CD4-positive, alpha-beta T cell treated with Interleukin-4 for 1 hour (primary cell): Measurements from ENCODE around the gene MMP1.

ENCODE experiments used
- DNase-seq, 2 donors: peaks; one replicate each; pipeline ENCODE4 v3.0.0-alpha.2; 2020 to 2022

Gene MMP1

DNA sequence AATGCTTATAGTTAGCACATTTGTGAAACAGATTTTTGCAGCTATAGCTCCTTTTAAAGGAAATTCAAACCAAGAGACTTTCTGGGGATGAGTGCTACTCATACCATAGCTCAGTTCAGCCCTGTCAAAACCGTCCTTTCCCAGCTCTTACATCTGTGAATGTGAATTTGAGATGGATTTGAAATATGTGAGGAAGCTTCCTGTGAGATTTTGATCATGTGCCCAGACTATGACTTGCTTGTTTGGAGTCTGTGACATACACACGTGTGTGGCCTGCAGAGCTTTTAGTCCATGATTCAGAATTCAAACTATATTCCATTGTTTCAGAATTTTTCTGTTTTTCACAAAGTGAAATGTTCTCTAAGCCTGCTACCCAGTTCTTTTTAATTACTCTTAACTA lies 4.4 kb upstream of the MMP1 start:
- DNase-seq: no peak

DNA sequence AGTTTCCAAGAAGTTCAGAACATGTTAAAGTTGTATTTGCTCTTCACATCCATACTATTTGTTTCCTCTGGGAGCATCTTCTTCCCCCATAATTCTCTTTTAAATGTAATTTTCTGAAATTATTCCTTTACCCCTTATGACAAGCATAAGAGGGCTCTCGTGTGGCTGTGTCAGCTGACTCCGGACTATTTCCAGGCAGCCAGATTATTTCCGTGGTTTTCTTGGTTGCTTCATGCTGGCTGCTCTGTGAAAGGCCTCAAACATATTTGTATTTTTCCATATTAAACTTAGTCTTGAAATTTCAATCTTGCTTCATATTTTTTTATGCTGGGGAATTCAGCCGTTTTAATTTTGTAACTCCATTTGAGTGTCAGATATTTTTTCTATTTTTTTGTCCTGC lies 2.8 kb upstream of the MMP1 start:
- DNase-seq: no peak

DNA sequence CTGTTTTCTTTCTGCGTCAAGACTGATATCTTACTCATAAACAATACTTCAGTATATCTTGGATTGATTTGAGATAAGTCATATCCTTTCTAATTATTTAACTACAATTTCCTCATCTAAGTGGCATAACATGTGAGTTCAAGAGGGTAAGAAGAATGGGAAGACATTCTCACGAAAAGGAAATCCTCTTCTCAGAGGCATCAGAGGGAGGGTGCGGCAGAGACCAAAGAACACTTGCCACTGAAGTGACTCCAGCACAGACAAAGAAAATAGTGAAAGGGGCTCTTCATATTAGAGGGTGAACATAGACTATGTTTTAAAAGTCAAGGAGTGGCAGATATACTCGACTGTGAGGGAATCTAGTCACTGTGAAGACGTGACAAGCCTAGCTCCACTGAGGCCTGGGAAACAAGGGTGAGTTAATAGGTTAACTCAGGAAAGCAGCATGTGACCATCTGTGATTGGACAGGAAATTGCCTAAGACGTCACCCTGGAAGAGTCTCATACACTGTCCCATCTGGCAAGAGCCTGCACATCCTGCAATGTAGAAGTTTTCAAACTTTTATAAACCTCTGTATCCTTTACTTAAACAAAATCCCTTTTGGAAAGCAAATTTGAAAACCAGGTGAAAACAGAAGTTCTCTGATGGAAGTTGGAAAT lies 1.9 kb upstream of the MMP1 start:
- DNase-seq: no peak

DNA sequence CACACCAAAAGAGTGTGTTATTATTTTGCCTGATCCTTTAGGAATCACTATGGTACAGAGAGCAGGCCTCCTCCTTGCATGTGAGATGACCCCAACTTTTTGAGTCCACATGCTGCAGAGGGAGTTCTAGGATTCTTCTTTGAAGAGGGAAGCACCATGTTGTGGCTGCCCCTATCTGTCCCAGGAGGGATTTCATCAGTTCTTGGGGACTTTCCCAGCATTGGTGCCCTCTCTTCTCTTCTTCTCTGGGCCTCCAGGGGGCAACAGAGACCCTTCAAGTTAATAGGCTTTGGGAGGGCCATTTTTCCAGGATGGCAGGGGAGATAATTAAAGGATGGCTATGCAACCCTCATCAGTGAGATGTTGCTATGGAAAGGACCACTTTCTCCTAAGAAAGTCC lies 3.6 kb downstream of the MMP1 start:
- DNase-seq: no peak

DNA sequence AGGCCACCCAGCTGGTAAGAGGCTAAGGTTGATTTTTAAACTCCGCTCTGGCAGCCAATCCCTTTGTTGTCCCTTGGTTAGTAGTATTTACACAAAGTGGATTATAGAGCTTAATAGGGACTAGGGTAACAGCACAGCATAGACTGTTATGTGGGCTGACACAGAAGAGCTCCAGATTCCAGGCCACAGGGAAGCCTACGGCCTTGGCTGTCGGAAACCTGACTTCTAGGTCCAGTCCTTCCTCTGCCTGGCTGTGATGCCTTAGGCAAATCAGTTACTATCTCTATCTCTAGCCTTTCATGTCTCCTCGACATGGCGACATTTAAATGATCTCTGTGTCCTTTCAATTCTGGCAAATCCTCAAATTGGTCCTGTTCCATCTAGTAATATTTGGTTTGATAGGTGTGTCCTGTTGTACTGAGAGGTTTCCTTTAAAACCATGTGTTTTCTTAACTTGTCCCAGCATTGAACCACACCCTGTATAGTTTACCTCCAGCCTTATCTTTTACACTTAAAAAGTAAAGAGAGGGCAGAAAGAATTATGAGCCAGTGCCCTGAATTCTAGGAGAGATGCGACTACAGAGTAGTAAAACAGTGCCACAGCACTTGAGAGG lies 4.2 kb downstream of the MMP1 start:
- DNase-seq: no peak

DNA sequence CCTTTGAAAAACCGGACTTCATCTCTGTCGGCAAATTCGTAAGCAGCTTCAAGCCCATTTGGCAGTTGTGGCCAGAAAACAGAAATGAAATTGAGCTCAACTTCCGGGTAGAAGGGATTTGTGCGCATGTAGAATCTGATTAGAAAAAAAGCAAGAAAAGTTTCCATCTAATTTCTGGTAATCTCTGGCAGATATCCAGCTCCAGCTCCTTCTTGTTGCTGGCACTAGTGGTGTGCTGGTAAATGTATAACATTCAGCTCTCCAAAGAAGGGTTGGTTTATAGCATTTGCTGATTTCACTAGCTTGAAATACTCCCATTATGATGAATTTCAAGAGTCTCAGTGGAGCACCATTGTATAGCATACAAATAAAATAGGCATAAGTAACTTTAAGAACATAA lies 5.4 kb downstream of the MMP1 start:
- no peak for DNase-seq

DNA sequence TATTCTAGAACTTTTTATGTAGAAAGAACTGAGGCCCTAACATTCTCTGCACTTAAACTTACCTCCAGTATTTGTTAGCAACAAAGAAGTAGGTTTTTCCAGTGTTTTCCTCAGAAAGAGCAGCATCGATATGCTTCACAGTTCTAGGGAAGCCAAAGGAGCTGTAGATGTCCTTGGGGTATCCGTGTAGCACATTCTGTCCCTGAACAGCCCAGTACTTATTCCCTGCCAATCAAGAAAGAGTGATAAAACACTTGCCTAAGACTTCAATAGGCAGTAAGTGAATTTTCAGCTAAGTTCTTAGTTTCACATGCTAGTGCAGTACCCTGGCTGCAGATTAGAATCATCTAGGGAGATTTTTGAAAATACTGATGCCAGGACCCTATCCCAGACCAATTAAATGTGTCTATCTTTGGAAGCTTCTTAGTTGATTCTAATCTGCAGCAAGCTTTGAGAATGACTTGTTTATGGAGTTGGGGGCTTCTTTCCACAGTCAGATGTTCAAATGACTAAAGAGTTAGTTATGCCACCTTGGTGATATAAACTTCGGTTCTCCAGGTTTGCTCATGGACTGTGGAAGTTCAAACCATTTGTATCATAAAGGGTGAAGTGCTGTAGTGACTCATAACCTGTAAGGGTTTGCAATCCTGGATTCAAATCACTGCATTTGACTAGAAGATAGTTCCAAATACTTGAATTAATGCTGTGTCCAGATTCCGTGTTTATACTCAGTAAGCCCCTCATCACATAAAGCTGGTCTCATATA lies 6.5 kb downstream of the MMP1 start:
- DNase-seq: no peak

DNA sequence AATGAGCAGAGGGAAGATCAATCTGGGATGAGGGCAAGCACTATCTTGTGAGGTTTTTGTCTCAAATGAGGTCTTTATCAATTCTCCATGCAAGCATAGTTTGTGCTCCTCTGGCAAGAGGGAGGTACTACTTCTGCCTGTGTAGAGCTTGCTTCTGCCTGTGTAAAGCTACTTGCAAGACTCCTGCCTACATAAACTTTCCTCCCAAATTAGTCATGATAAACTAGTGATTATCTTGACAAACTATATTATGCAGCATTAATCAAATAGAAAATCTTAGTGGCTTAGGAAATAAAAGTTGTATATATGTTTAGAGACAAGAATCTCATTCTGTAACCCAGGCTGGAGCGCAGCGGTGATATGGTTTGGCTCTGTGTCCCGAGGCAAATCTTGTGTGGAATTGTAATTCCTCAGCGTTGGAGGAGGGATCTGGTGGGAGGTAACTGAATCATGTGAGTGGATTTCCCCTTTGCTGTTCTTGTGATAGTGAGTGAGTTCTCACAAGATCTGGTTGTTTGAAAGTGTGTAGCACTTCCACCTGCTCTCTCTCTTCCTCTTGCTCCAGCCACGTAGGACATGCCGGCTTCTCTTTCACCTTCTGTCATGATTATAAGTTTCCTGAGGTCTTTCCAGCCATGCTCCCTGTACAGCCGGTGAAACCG lies 9.5 kb downstream of the MMP1 start:
- DNase-seq: no peak

DNA sequence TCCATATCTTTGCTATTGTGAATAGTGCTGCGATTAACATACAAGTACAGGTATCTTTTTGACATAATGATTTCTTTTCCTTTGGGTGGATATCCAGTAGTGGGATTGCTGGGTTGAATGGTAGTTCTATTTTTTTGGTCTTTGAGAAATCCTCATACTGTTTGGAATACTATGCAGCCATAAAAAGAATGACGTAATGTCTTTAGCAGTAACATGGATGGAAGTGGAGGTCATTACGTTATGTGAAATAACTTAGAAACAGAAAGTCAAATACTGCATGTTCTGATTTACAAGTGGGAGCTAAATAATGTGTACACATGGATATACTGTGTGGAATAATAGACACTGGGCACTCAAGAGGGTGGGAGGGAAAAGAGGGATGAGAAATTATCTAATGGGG lies 13.6 kb downstream of the MMP1 start:
- DNase-seq: no peak

DNA sequence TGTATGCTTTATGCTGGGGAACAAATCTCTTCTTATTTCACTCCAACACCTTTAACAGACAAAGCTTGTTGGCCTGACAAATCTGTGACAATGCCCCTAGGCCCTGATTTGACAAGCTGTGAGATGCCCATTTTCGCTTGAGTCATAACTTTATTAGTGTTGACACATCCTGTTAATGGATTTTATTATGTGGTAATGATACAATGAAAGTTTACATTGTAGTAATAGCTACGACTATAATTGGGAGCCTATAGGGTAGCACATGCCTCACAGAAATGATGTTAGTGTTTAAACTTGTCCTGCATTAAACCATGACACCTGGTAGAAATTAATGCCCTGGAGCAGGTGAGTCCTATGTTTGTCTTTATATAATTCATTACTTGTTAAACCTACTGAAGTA lies 14.2 kb downstream of the MMP1 start:
- DNase-seq: no peak

DNA sequence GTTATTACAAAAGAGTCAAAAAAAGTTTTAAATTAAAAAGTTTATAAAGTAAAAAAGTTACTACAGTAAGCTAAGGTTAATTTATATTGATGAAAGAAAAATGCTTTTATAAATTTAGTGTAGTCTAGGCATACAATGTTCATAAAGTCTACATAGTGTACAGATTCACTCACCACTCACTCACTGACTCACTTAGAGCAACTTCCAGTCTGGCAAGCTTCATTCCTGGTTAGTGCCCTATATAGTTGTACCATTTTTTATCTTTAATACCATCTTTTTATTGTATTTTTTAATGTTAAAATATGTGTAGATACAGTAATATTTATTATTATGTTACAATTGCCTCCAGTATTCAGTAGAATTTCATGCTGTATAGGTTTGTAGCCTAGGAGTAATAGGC lies 14.9 kb downstream of the MMP1 start:
- no peak for DNase-seq

DNA sequence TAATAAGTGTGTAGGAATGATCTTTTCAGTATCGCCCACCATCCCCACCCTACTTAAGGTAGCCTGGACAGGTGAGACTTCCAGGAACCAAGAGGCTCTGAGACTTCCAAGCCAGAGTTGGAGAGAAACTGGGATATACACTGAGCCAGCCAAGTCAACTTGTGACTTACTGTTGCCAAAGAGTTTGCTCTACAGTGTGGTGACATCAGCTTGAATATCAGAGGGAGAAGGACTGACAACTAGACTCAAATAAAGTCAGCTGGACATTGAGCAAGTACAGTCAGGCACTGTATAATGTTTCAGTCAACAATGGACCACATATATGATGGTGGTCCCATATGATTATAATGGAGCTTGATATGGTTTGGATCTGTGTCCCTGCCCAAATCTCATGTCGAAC lies 16.3 kb downstream of the MMP1 start:
- no peak for DNase-seq

DNA sequence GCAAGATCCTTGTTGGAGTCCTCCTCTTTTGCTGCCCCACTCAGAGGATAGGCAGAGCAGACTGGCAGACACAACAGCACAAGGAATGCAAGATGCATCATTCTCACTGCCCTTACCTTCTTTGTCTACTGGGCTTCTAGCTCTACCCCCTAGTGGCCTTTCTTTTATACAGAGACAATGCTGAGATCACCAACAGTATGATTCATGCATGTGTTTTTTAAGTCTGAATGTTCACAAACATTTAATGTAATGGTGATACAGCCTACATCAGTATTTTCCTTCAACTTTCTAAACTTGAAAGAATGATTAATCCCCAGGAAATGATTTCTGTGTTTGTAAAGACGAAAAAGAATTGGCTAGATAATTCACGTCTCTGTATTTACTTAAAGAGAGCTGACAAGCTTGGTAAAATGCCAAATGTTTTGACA lies 17.5 kb downstream of the MMP1 start, which contains the start of gene MMP10:
Gene MMP10 (minus strand): TSS at position 138 of the 428 bp plus-strand sequence. CDS start 37 bp downstream, at position 101.
- DNase-seq: no peak

DNA sequence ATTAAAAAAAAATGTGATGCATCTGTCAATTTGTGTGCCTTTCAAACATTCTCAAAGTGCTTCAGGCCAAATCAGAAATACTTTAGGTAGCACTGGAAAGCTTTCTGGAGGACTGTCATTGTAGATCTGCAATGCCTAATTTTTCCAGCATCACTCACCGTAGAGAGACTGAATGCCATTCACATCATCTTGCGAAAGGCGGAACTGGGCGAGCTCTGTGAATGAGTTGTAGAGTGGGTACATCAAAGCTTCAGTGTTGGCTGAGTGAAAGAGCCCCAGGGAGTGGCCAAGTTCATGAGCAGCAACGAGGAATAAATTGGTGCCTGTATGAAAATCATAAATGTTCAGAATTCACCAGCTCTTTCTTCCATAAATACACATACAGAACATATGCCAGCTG lies 21.5 kb downstream of the MMP1 start:
- DNase-seq: no peak

DNA sequence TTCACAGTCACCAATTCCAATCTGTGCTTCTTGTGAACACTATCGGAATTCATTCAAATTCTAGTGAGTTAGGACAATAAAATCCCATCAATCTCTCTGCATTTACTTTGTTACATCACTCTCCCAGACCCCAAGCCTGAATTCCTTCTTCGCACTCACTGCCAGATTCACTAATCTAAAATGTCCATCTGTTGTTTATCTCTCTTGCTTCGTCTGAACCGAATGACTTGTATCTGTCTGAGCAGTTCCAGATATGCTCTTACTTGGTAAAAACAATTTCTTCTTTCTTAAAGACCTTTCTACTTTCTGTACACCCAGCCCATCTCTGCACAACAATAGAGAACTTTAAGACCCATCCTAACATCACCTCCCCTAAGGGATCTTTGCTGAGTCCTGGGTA lies 24.6 kb downstream of the MMP1 start:
- DNase-seq: no peak

DNA sequence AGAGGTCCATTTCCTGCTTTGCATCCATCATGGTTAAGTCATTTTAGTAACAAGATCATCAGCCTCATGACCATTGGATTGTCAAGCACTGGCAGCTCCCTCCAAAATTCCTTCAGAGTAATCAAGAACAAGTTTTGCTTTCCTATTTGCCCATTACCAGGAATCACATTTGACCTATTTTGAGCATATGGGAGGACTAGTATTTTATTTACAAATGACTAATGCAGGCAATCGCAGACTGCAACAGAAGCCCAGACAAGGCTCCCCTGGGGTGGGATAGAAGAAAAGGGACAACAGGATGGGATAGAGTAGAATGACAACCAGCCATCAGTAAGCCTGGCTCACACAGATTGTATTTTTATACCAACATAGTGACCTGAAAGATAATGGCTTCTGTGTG lies 26.6 kb downstream of the MMP1 start:
- DNase-seq: no peak

DNA sequence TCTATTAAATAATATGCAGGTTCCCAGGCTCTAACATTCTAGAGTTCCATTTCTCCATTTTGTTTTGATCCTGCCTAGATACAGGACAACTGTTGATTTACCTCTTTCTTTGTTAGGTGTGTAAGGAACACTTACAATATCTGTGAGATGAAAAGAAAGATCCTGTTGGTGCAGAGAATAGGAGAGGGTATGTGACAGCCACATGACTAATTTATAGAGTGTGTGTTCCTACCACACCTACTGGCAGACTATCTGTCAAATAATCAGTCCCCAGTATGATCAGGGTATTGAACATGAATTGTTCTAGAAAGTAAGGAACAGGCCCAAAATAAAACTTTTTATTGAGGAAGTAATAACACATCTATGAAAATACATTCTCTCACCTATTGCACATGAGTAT lies 27.8 kb downstream of the MMP1 start:
- no peak for DNase-seq

DNA sequence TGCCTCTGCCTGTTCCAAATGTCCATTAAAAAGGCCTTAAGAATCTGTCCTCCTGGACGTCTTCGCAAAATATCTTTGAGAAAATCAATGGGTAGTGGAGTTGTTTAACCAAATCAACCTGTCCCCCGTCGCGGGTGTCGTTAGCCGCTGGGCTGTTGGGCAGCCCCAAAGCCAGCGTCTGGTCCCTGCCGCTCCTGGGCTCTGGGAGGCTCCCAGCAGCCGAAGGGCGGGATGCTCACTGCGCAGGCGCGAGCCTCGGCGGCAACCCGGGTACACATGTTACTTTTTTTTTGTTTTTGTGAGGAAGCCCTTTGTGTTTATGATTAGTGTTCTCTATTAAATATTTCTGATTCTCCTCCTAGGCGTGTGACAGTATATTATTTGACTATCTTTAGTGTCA lies 30.2 kb downstream of the MMP1 start:
- no peak for DNase-seq

DNA sequence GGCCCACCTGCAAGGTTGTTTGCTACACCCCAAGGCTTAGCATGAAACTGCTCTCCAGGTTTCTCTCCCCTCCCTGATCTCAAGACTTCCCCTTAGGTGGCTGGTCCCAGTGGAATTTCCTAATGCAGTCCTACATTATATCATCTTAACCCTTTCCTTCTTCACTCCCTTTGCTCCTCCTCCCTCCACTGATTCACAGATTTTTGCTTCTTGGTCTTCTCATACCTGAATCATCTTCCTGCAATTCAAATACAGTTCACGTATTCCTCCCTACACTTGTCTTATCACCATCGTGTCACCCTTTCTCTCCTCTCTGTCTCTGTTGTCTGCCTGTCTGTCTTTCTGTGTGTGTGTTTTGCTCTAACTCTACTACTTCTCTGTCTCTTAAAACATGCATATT lies 34.5 kb downstream of the MMP1 start:
- no peak for DNase-seq

DNA sequence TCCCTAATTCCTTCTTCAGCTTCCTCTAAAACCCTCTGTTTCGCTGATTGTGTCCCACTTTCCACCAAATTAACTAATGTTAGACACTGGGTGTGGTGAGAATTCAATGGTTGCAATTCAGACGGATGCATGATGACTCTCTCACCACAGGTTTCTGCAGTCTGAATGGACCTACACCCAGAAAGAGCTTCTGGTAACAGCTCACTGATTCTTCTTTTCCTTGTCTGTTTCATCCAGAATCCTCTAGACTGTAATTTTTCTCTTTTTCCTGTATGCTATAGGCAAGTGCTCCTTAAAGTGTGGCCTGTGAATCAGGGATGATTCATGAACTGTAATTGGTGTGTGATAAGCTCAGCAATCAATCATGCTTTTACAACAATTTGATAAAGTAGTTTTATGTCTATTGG lies 35.6 kb downstream of the MMP1 start:
- DNase-seq: no peak

DNA sequence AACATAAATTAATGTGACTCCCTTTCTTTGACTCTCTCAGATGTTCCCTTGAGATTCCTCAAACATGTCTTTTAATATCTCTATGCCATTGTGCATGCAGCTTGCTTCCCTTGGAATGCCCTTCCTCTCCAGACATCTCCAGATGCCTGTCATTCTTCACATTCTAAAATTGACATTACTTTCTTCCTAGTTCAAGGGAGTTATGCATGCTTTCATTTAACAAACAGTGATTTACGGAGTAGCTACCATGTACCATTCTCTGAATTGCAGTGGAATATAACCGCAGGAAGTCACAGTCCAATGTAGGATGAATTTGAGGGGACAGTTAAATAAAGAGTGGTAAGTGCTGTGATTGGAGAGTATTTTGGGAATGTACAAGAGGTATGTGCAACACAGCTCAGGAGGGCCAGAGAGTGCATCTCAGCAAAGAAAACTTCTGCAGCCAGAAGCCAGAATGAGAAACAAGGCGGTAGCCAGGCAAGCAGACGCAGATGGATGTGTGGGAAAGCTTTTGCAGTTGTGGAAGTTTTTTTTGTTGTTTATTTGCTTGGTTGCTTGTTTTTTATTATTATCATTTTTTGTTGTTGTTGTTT lies 36.2 kb downstream of the MMP1 start:
- no peak for DNase-seq

DNA sequence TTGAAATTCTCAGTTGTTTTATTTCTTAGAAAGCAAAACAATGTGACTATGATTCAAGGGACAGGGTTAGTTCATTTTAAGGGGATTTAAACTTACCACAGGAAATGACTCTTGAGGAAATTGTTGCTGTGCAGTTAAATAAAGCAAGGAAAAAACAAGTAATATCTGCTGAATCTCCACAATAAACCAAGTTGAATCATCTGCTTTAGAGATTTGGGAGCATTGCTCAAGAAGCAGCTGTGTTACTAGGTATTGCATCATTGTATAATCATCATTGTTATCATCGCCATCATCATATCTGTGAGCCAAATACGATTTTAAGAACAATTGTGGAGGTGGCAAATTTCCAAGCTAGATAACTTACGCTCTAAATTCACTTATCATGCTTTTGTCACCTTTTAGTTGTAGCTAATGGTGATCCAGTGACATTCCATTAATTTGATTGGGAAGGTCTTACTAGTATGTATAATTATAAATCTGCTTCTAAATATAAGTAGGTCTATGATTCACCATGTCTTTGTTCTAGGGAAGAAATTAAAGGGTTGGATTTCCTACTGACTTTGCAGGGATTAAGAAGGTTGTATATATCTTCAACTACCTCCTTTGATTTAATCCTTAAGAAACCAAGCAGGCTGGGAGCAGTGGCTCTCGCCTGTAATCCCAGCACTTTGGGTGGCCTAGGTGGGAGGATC lies 37.5 kb downstream of the MMP1 start:
- no peak for DNase-seq
